ENCODE results near the gene CNDP1.

The CNDP1 gene

GRCh38 chr18:74506448-74507084, 27.7 kb upstream of the CNDP1 start:
- no peak overlapping the region for H3K4me3 ChIP-seq (ENCODE audit: low read depth, low read length)
- TF ChIP-seq CTCF (IDR thresholded peaks at IDR 0.05; ENCODE audit: insufficient read depth, low read depth, low read length, missing control alignments): no peak
- no peak for DNase-seq (ENCODE audit: low read depth)

GRCh38 chr18:74507097-74507881, 27.0 kb upstream of the CNDP1 start:
- DNase-seq (ENCODE audit: low read depth): no peak
- TF ChIP-seq CTCF (IDR thresholded peaks at IDR 0.05; ENCODE audit: insufficient read depth, low read depth, low read length, missing control alignments): no peak

GRCh38 chr18:74507927-74508326, 26.4 kb upstream of the CNDP1 start:
- no peak for TF ChIP-seq CTCF (IDR thresholded peaks at IDR 0.05; ENCODE audit: insufficient read depth, low read depth, low read length, missing control alignments)
- no peak overlapping the region for H3K4me3 ChIP-seq (ENCODE audit: low read depth, low read length)
- DNase-seq (ENCODE audit: low read depth): no peak

More at GRCh38 chr18:74507097-74507881, 27.0 kb upstream of the CNDP1 start:
- H3K4me3 ChIP-seq (ENCODE audit: low read depth, low read length): no peak overlapping the region

GRCh38 chr18:74508366-74508765, 25.9 kb upstream of the CNDP1 start:
- TF ChIP-seq CTCF (IDR thresholded peaks at IDR 0.05; ENCODE audit: insufficient read depth, low read depth, low read length, missing control alignments): no peak
- no peak for DNase-seq (ENCODE audit: low read depth)
- no peak overlapping the region for H3K4me3 ChIP-seq (ENCODE audit: low read depth, low read length)

- no peak for DNase-seq (ENCODE audit: low read depth)
- TF ChIP-seq CTCF (IDR thresholded peaks at IDR 0.05; ENCODE audit: insufficient read depth, low read depth, low read length, missing control alignments): no peak
- no peak overlapping the region for H3K4me3 ChIP-seq (ENCODE audit: low read depth, low read length)
Observed at GRCh38 chr18:74508821-74509225, 25.5 kb upstream of the CNDP1 start.

GRCh38 chr18:74509856-74510769, 24.2 kb upstream of the CNDP1 start:
- DNase-seq (ENCODE audit: low read depth): no peak
- TF ChIP-seq CTCF (IDR thresholded peaks at IDR 0.05; ENCODE audit: insufficient read depth, low read depth, low read length, missing control alignments): no peak
- no peak overlapping the region for H3K4me3 ChIP-seq (ENCODE audit: low read depth, low read length)
